ENCODE data around the gene LRRC8E. TPM values are rescaled to one million over a fixed set of nuclear protein-coding genes. Genes with fewer than 3 reads are reported as not detected.

LRRC8E gene
- polyA plus RNA-seq, 1 donor (not counting 4 experiments of a cell fraction or from before 2014, with no cell fraction given): 13.5 TPM

DNA sequence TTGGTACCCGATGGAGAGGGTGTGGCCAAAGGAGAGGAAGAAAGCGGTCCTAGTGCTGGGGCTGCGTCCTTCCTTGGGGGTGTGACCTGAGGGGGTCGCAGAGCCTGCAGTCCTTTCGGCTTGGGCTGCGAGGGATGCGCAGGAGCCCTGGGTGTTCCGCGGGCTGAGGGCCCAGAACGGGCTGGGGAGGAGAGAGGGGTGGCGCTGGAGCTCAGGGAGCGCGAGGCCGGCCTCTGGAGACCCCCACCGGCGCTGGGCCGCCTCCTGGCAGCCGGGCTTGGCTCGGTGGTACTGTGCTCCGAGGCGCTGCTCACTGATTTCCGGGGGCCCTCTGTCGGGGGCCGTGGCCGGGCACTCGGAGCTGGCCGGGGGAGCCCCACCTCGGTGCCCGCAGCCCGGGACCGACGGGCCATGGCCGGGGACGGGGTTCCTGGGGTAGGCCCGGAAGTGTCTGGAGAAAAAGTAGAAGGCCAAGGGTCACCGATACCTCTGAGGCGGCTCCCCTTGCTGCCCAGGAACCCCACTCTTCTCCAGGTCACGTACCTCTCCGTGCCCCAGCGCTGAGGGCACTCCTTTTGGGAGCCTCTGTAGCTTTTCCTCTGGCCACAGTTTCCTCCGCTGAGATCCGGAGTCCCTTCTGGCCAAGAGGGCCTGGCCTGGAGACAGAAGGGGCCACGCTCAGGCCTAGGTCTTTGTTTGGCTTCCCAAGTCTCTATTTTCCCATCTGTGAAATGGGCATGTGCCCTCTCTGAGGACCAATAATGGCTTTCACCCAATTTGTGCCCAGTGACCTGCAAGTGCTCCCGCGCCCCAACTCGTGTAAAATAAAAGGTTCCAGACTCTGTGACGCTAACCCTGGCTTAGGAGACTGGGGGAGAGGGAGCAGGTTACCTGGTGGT, 15.8 kb upstream of the LRRC8E start:
- H3K4me3 ChIP-seq (ENCODE audit: control insufficient read depth in 2 of 3, extremely low read depth in 1 of 3, insufficient read depth in 2 of 3, low read depth in 1 of 3, low read length in 3 of 3): no peak overlapping the region

DNA sequence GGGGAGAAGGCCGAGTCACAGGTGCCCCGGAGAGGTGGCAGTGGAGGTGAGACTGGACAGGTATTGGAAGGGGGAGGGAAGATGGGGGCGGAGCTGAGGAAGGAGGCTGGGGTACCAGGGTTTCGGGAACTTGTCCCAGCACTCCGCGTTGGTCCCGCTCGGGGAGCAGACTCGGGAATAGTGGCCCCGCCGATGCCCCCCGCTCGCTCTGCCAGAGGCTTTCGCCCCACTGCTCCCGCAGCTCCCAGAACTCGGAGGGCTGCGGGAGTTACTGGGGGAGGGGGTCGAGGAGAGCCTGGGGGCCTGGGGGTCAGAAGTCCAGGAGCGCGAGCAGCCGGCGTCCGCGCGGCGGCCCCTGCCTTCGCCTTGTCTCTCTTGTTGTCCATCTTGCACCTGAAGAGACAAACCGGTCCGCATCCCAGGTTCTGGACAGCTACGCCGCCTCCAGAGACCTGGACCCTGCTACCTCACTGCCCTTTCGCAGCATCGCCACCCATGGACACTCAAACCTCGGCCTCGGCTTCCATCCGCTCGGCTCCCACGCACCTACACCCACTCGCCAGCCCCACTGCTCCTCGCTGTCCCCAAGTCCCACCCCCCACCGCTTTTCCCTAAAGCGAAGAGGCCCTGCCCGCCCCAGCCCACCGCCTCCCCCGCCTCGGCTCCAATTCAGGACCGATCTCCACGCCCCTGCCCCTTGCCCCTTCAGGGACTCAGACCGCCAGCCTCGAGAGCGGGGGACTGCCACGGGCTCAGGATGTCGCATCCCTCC, 14.8 kb upstream of the LRRC8E start:
- Histone ChIP-seq H3K27me3 (ENCODE audit: control insufficient read depth, extremely low read depth, insufficient read depth, low read length) (peaks cover 38% of the 10 kb centered on the region), H3K4me1 (ENCODE audit: control insufficient read depth, extremely low read depth, insufficient read depth, low read length) (peaks cover 15% of the 10 kb centered on the region), H3K27ac (ENCODE audit: control insufficient read depth, insufficient read depth, low read length) (no peak overlapping the region), H4K20me1 (ENCODE audit: control insufficient read depth, extremely low read depth, insufficient read depth, low read length) (peaks cover 2% of the 10 kb centered on the region), H3K4me2 (ENCODE audit: control insufficient read depth, extremely low read depth, insufficient read depth, low read depth, low read length) (no peak overlapping the region), H3K4me3 (ENCODE audit: control insufficient read depth in 2 of 3, extremely low read depth in 1 of 3, insufficient read depth in 2 of 3, low read depth in 1 of 3, low read length in 3 of 3) (no peak overlapping the region), H2AFZ (ENCODE audit: control insufficient read depth, low read length) (no peak overlapping the region), H3K9me3 (ENCODE audit: control insufficient read depth, low read depth, low read length) (no peaks in the 10 kb centered on the region), H3K36me3 (ENCODE audit: control insufficient read depth in 2 of 2, extremely low read depth in 1 of 2, insufficient read depth in 2 of 2, low read length in 2 of 2) (no peaks in the 10 kb centered on the region), H3K9me1 (ENCODE audit: control insufficient read depth, extremely low read depth, insufficient read depth, low read length) (no peaks in the 10 kb centered on the region), H3K79me2 (ENCODE audit: control insufficient read depth, insufficient read depth, low read length) (no peaks in the 10 kb centered on the region), H3K9ac (ENCODE audit: control insufficient read depth, extremely low read depth, insufficient read depth, low read length) (no peak overlapping the region)
- peak; percentile 95 for TF ChIP-seq EZH2 (IDR thresholded peaks at IDR 0.05; ENCODE audit: low read length)
- TF ChIP-seq, protein P1, sequence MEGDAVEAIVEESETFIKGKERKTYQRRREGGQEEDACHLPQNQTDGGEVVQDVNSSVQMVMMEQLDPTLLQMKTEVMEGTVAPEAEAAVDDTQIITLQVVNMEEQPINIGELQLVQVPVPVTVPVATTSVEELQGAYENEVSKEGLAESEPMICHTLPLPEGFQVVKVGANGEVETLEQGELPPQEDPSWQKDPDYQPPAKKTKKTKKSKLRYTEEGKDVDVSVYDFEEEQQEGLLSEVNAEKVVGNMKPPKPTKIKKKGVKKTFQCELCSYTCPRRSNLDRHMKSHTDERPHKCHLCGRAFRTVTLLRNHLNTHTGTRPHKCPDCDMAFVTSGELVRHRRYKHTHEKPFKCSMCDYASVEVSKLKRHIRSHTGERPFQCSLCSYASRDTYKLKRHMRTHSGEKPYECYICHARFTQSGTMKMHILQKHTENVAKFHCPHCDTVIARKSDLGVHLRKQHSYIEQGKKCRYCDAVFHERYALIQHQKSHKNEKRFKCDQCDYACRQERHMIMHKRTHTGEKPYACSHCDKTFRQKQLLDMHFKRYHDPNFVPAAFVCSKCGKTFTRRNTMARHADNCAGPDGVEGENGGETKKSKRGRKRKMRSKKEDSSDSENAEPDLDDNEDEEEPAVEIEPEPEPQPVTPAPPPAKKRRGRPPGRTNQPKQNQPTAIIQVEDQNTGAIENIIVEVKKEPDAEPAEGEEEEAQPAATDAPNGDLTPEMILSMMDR (optimal IDR thresholded peaks at IDR 0.05 in 1 of 3, IDR thresholded peaks at IDR 0.05 in 1 of 3, conservative IDR thresholded peaks at IDR 0.05 in 1 of 3; ENCODE audit: extremely low read depth in 1 of 3, insufficient read depth in 2 of 3, low read length in 3 of 3): no peak
- FAIRE-seq (no peak), DNase-seq (ENCODE audit: low read depth, low spot score) (no peak)
- dilution Hi-C loops (cut with MboI; ENCODE audit: extremely low pct_ligation_motif_present, low sequenced_read_pairs): no loop called here

More for the DNA sequence above, 15.8 kb upstream of the LRRC8E start:
- Histone ChIP-seq H3K27me3 (ENCODE audit: control insufficient read depth, extremely low read depth, insufficient read depth, low read length) (peaks cover 38% of the 10 kb centered on the region), H4K20me1 (ENCODE audit: control insufficient read depth, extremely low read depth, insufficient read depth, low read length) (peaks cover 2% of the 10 kb centered on the region), H3K9ac (ENCODE audit: control insufficient read depth, extremely low read depth, insufficient read depth, low read length) (no peak overlapping the region), H3K9me1 (ENCODE audit: control insufficient read depth, extremely low read depth, insufficient read depth, low read length) (no peaks in the 10 kb centered on the region), H2AFZ (ENCODE audit: control insufficient read depth, low read length) (no peak overlapping the region), H3K4me1 (ENCODE audit: control insufficient read depth, extremely low read depth, insufficient read depth, low read length) (peaks cover 17% of the 10 kb centered on the region), H3K9me3 (ENCODE audit: control insufficient read depth, low read depth, low read length) (no peaks in the 10 kb centered on the region), H3K27ac (ENCODE audit: control insufficient read depth, insufficient read depth, low read length) (no peak overlapping the region), H3K4me2 (ENCODE audit: control insufficient read depth, extremely low read depth, insufficient read depth, low read depth, low read length) (peak overlapping the region; percentile 32), H3K36me3 (ENCODE audit: control insufficient read depth in 2 of 2, extremely low read depth in 1 of 2, insufficient read depth in 2 of 2, low read length in 2 of 2) (no peaks in the 10 kb centered on the region), H3K79me2 (ENCODE audit: control insufficient read depth, insufficient read depth, low read length) (no peaks in the 10 kb centered on the region)
- dilution Hi-C loops (cut with MboI; ENCODE audit: extremely low pct_ligation_motif_present, low sequenced_read_pairs): no loop called here
- TF ChIP-seq, protein P1 (optimal IDR thresholded peaks at IDR 0.05 in 1 of 3, IDR thresholded peaks at IDR 0.05 in 1 of 3, conservative IDR thresholded peaks at IDR 0.05 in 1 of 3; ENCODE audit: extremely low read depth in 1 of 3, insufficient read depth in 2 of 3, low read length in 3 of 3): no peak
- TF ChIP-seq EZH2 (IDR thresholded peaks at IDR 0.05; ENCODE audit: low read length): no peak
- DNase-seq (ENCODE audit: low read depth, low spot score) (no peak), FAIRE-seq (no peak)

Data from keratinocyte (primary cell).